ENCODE results near the gene CEP41.

DNA sequence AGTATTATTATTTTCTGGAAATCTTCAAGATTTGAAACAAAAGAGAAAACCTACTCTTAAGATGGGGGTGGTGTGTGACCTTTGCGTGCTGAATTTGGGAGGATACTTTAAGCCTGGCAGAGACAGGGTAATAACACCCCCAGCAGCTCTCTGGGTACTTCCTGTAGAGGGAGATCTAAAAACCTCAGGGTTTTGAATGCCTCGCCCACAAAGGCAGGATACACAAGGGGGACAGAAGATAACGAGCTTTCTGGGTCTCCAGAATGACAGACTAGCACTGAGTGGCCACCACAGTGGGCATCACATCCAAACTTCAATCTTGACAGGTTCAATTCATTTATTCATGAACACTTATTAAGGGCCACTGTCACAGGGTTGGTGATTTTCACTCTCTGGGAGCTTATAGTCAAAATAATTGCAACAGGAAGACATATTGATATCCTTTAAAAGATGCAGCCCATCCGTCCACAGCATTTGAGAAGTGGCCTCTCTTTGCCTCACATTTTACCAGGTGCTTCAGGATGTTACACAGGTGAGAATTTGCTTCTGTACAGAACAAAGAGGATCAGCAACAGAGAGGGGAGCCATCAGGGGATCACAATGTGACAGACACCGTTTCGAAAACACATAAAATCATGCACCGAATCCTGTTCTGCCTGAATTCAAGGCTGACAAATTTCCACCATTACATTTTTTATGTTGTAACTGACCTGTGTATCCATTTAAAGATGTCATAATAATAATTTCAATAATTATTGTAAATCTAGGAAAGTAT lies 46.2 kb downstream of the CEP41 start:
- TF ChIP-seq CTCF (IDR thresholded peaks at IDR 0.05): no peak
- TF ChIP-seq POLR2A (IDR thresholded peaks at IDR 0.05): no peak

Measured in body of pancreas (tissue), 4 donors.